ENCODE measurements around the gene A2M. TPM values are rescaled to one million over a fixed set of nuclear protein-coding genes. Genes with fewer than 3 reads are reported as not detected.
A peak's percentile ranks its signal among the peaks of the same experiment; 100 is the strongest.

Gene A2M
- total and polyA plus RNA-seq, 9 of the 15 experiments (the other 6 are each of a cell fraction or from before 2014, with no cell fraction given), result 0.08 to 2.3 TPM; not detected in 7

- TF ChIP-seq HIVEP1 (CRISPR knock-in tag; IDR thresholded peaks at IDR 0.05), result 0 out of 2 replicates have a peak, but pooled peaks have one; percentile 27
- 0 out of 2 replicates have a peak, but pooled peaks have one; percentile 12 for TF ChIP-seq GABPA (tag; conservative IDR thresholded peaks at IDR 0.05; ENCODE audit: low read depth)
- no peak for TF ChIP-seq MTA2 (IDR thresholded peaks at IDR 0.05; ENCODE audit: low read depth)
- TF ChIP-seq, protein P1, sequence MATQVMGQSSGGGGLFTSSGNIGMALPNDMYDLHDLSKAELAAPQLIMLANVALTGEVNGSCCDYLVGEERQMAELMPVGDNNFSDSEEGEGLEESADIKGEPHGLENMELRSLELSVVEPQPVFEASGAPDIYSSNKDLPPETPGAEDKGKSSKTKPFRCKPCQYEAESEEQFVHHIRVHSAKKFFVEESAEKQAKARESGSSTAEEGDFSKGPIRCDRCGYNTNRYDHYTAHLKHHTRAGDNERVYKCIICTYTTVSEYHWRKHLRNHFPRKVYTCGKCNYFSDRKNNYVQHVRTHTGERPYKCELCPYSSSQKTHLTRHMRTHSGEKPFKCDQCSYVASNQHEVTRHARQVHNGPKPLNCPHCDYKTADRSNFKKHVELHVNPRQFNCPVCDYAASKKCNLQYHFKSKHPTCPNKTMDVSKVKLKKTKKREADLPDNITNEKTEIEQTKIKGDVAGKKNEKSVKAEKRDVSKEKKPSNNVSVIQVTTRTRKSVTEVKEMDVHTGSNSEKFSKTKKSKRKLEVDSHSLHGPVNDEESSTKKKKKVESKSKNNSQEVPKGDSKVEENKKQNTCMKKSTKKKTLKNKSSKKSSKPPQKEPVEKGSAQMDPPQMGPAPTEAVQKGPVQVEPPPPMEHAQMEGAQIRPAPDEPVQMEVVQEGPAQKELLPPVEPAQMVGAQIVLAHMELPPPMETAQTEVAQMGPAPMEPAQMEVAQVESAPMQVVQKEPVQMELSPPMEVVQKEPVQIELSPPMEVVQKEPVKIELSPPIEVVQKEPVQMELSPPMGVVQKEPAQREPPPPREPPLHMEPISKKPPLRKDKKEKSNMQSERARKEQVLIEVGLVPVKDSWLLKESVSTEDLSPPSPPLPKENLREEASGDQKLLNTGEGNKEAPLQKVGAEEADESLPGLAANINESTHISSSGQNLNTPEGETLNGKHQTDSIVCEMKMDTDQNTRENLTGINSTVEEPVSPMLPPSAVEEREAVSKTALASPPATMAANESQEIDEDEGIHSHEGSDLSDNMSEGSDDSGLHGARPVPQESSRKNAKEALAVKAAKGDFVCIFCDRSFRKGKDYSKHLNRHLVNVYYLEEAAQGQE (IDR thresholded peaks at IDR 0.05; ENCODE audit: borderline replicate concordance), result 0 out of 2 replicates have a peak, but pooled peaks have one; percentile 32
- TF ChIP-seq, protein P1 (CRISPR knock-in tag; IDR thresholded peaks at IDR 0.05; ENCODE audit: low read depth), result no peak
- TF ChIP-seq, protein P2, sequence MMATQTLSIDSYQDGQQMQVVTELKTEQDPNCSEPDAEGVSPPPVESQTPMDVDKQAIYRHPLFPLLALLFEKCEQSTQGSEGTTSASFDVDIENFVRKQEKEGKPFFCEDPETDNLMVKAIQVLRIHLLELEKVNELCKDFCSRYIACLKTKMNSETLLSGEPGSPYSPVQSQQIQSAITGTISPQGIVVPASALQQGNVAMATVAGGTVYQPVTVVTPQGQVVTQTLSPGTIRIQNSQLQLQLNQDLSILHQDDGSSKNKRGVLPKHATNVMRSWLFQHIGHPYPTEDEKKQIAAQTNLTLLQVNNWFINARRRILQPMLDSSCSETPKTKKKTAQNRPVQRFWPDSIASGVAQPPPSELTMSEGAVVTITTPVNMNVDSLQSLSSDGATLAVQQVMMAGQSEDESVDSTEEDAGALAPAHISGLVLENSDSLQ (IDR thresholded peaks at IDR 0.05), result peak; percentile 37
- TF ChIP-seq PTRF (tag; IDR thresholded peaks at IDR 0.05), result peak; percentile 62; the same call in 1 of the 2 replicates
- no peak for TF ChIP-seq BRD4 (IDR thresholded peaks at IDR 0.05)
- TF ChIP-seq, protein P3, sequence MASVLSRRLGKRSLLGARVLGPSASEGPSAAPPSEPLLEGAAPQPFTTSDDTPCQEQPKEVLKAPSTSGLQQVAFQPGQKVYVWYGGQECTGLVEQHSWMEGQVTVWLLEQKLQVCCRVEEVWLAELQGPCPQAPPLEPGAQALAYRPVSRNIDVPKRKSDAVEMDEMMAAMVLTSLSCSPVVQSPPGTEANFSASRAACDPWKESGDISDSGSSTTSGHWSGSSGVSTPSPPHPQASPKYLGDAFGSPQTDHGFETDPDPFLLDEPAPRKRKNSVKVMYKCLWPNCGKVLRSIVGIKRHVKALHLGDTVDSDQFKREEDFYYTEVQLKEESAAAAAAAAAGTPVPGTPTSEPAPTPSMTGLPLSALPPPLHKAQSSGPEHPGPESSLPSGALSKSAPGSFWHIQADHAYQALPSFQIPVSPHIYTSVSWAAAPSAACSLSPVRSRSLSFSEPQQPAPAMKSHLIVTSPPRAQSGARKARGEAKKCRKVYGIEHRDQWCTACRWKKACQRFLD (CRISPR knock-in tag; IDR thresholded peaks at IDR 0.05), result peak; percentile 61; the same call in 1 of the 2 replicates
- 0 out of 2 replicates have a peak, but pooled peaks have one; percentile 40 for TF ChIP-seq TEAD2 (tag; IDR thresholded peaks at IDR 0.05)
- TF ChIP-seq NR2C1 (IDR thresholded peaks at IDR 0.05), result no peak
- TF ChIP-seq NR2C1 (tag; IDR thresholded peaks at IDR 0.05), result peak; percentile 69
- no peak for TF ChIP-seq CBX2 (IDR thresholded peaks at IDR 0.05; ENCODE audit: insufficient read depth, low read length, poor library complexity, severe bottlenecking)
- peak; percentile 90; the same call in 1 of the 2 replicates for TF ChIP-seq KLF6 (CRISPR knock-in tag; IDR thresholded peaks at IDR 0.05; ENCODE audit: borderline replicate concordance)
- peak; percentile 75; the same call in 1 of the 2 replicates for TF ChIP-seq ZNF583 (CRISPR knock-in tag; IDR thresholded peaks at IDR 0.05)
- TF ChIP-seq CBFB (CRISPR knock-in tag; IDR thresholded peaks at IDR 0.05), result no peak
- TF ChIP-seq SOX6 (IDR thresholded peaks at IDR 0.05), result peak; percentile 15; the same call in 1 of the 2 replicates
- no peak for TF ChIP-seq ZNF174 (CRISPR knock-in tag; IDR thresholded peaks at IDR 0.05)
- peak; percentile 69 for TF ChIP-seq ZNF79 (CRISPR knock-in tag; IDR thresholded peaks at IDR 0.05; ENCODE audit: low read depth)
These were observed 83.3 kb downstream of the A2M start (continued) for GRCh38 chr12:9032202-9032964.

Data from K562 (cell line).